GM04503 (cell line): ENCODE results near the gene FCGR3A.

Experiments
- DNase-seq: peaks from one replicate; pipeline ENCODE4 v3.0.0-alpha.2; 2012; ENCODE audit warnings: low read depth

Gene FCGR3A

GRCh38 chr1:161499099-161500039, 50.2 kb downstream of the FCGR3A start:
- no peak for DNase-seq

- DNase-seq: no peak
Measured at GRCh38 chr1:161498646-161499045, 51.0 kb downstream of the FCGR3A start.

GRCh38 chr1:161497961-161498360, 51.7 kb downstream of the FCGR3A start:
- DNase-seq: no peak

GRCh38 chr1:161495490-161495889, 54.1 kb downstream of the FCGR3A start:
- no peak for DNase-seq

GRCh38 chr1:161494091-161494735, 55.4 kb downstream of the FCGR3A start:
- DNase-seq: no peak

GRCh38 chr1:161492827-161493226, 56.8 kb downstream of the FCGR3A start:
- no peak for DNase-seq
